H1 (cell line): ENCODE measurements around the gene CXCL16. TPM values are rescaled to one million over a fixed set of nuclear protein-coding genes. Genes with fewer than 3 reads are reported as not detected.
"Not testable (repeated sequence)": the region's sequence is repeated elsewhere in the genome, so short reads cannot be mapped to it uniquely, and the experiment has no call there.

Experiments
- CTCF ChIA-PET: fragments of 300-600 bp; sonication (Branson Sonifier 250); formaldehyde crosslinking; loops from one replicate; lab custom pipeline; 2021; ENCODE audit not compliant: partially characterized antibody; lab: Charles Lee
- POLR2A ChIA-PET: fragments of 300-600 bp; sonication (Branson Sonifier 250); formaldehyde crosslinking; loops from one replicate; lab custom pipeline; 2021; ENCODE audit warnings: inconsistent platforms; ENCODE audit not compliant: partially characterized antibody; lab: Charles Lee
- DNase-seq, 2 experiments: peaks; one replicate each; pipeline versions ENCODE4 v3.0.0 to v3.0.0-alpha.2; 2010 to 2022; ENCODE audit warnings: low spot score in 2 of 2, low read depth in 1 of 2, mixed read lengths in 1 of 2
- FAIRE-seq: peaks from 2 replicates; lab custom pipeline; 2011; peaks lifted over from hg19 to GRCh38; lab: Jason Lieb, UNC
- H2AFZ ChIP-seq: 2 replicates; pipeline ENCODE4 v1.8.1; 2012; ENCODE audit warnings: low read length, inconsistent platforms
- H2AK5ac ChIP-seq: 2 replicates; pipeline ENCODE4 v1.6.1; 2013; ENCODE audit warnings: low read depth, low read length
- H2BK120ac ChIP-seq: replicated peaks from 2 replicates; pipeline ENCODE3; 2013; ENCODE audit warnings: low read depth, low read length, inconsistent platforms
- H2BK12ac ChIP-seq: 2 replicates; pipeline ENCODE4 v1.6.1; 2013; ENCODE audit warnings: low read depth, low read length
- H2BK15ac ChIP-seq: 2 replicates; pipeline ENCODE4 v1.6.1; 2013; ENCODE audit warnings: low read length
- H2BK20ac ChIP-seq: 2 replicates; pipeline ENCODE4 v1.6.1; 2013; ENCODE audit warnings: low read length
- H2BK5ac ChIP-seq: 2 replicates; pipeline ENCODE4 v1.6.1; 2013; ENCODE audit warnings: low read depth, low read length
- H3K14ac ChIP-seq: 2 replicates; pipeline ENCODE4 v1.6.1; 2013; ENCODE audit warnings: inconsistent platforms; ENCODE audit not compliant: insufficient read length
- H3K18ac ChIP-seq: 2 replicates; pipeline ENCODE4 v1.6.1; 2013; ENCODE audit warnings: low read length; ENCODE audit errors: extremely low read depth
- H3K23ac ChIP-seq: 2 replicates; pipeline ENCODE4 v1.6.1; 2013; ENCODE audit warnings: inconsistent platforms; ENCODE audit not compliant: insufficient read length
- H3K23me2 ChIP-seq: 2 replicates; pipeline ENCODE4 v1.6.1; 2013; ENCODE audit warnings: low read depth, low read length
- H3K27ac ChIP-seq: 2 replicates; pipeline ENCODE4 v1.6.1; 2011; ENCODE audit warnings: low read depth, low read length, inconsistent platforms
- H3K27me3 ChIP-seq, 4 experiments: replicated peaks in 1 of 4; 1 replicate in 1 of 4; 2 replicates in 3 of 4; pipeline versions ENCODE4 v1.6.1 to v1.8.1; 2011 to 2013; ENCODE audit warnings: low read length in 3 of 4, mild to moderate bottlenecking in 3 of 4, inconsistent platforms in 2 of 4, mixed read lengths in 2 of 4, moderate library complexity in 1 of 4; ENCODE audit not compliant: control insufficient read depth in 3 of 4, insufficient read depth in 3 of 4; ENCODE audit errors: extremely low read depth in 1 of 4
- H3K36me3 ChIP-seq, 4 experiments: 2 replicates each; pipeline versions ENCODE4 v1.6.1 to v1.8.1; 2011 to 2013; ENCODE audit warnings: mild to moderate bottlenecking in 4 of 4, low read length in 3 of 4, moderate library complexity in 2 of 4, control low read depth in 1 of 4, inconsistent platforms in 1 of 4; ENCODE audit not compliant: insufficient read depth in 4 of 4, control insufficient read depth in 2 of 4
- H3K4ac ChIP-seq: replicated peaks from 2 replicates; pipeline ENCODE3; 2013; ENCODE audit warnings: low read length, low read depth, mixed read lengths, inconsistent platforms; ENCODE audit not compliant: insufficient read length
- H3K4me1 ChIP-seq, 4 experiments: replicated peaks in 1 of 4; 1 replicate in 1 of 4; 2 replicates in 3 of 4; pipeline versions ENCODE4 v1.6.1 to v1.8.1; 2011 to 2013; ENCODE audit warnings: low read length in 3 of 4, inconsistent platforms in 2 of 4, mixed read lengths in 1 of 4; ENCODE audit not compliant: insufficient read depth in 4 of 4, control insufficient read depth in 3 of 4
- H3K4me2 ChIP-seq, 2 experiments: 2 replicates each; pipeline versions ENCODE4 v1.6.1 to v1.8.1; 2011 to 2013; ENCODE audit warnings: low read depth in 2 of 2, low read length in 2 of 2, control low read depth in 1 of 2, inconsistent platforms in 1 of 2, mild to moderate bottlenecking in 1 of 2; ENCODE audit not compliant: insufficient read depth in 1 of 2
- H3K4me3 ChIP-seq, 4 experiments: fragments of 200-600, 300-600 bp in 1 of 4; sonication (generic), shearing (Covaris generic), sonication (Bioruptor Twin) in 1 of 4; 2 replicates each; pipeline versions ENCODE4 v1.5.1 to v1.8.1; 2011 to 2016; ENCODE audit warnings: low read length in 4 of 4, low read depth in 3 of 4, control low read depth in 2 of 4, inconsistent platforms in 2 of 4, mild to moderate bottlenecking in 2 of 4, mixed read lengths in 1 of 4, moderate library complexity in 1 of 4; ENCODE audit not compliant: insufficient read depth in 2 of 4; ENCODE audit errors: extremely low read depth in 1 of 4
- H3K56ac ChIP-seq: replicated peaks from 2 replicates; pipeline ENCODE3; 2013; ENCODE audit warnings: low read depth, mild to moderate bottlenecking, mixed read lengths, low read length, inconsistent platforms; ENCODE audit not compliant: insufficient read length
- H3K79me1 ChIP-seq: 2 replicates; pipeline ENCODE4 v1.6.1; 2013; ENCODE audit warnings: low read depth, low read length, control low read depth
- H3K79me2 ChIP-seq, 2 experiments: 2 replicates each; pipeline versions ENCODE4 v1.6.1 to v1.8.1; 2012 to 2013; ENCODE audit warnings: low read length in 2 of 2, mild to moderate bottlenecking in 2 of 2, inconsistent platforms in 1 of 2; ENCODE audit not compliant: insufficient read depth in 2 of 2, control insufficient read depth in 1 of 2
- H3K9ac ChIP-seq, 4 experiments: replicated peaks in 1 of 4; 1 replicate in 1 of 4; 2 replicates in 3 of 4; pipeline versions ENCODE4 v1.6.1 to v1.8.1; 2011 to 2013; ENCODE audit warnings: low read depth in 3 of 4, low read length in 3 of 4, control low read depth in 2 of 4, mild to moderate bottlenecking in 2 of 4, moderate library complexity in 2 of 4, inconsistent platforms in 1 of 4; ENCODE audit errors: extremely low read depth in 1 of 4
- H3K9me3 ChIP-seq, 2 experiments: 2 replicates each; pipeline versions ENCODE4 v1.6.1 to v1.8.1; 2012 to 2013; ENCODE audit warnings: mild to moderate bottlenecking in 2 of 2, moderate library complexity in 2 of 2, control low read depth in 1 of 2, inconsistent platforms in 1 of 2, low read depth in 1 of 2, low read length in 1 of 2, mixed read lengths in 1 of 2; ENCODE audit not compliant: insufficient read depth in 2 of 2
- H4K20me1 ChIP-seq, 2 experiments: replicated peaks in 1 of 2; 2 replicates each; pipeline versions ENCODE3 to v1.8.1; 2011 to 2013; ENCODE audit warnings: inconsistent platforms in 2 of 2, low read length in 2 of 2, mild to moderate bottlenecking in 1 of 2; ENCODE audit not compliant: insufficient read depth in 2 of 2, control insufficient read depth in 1 of 2
- H4K5ac ChIP-seq: 2 replicates; pipeline ENCODE4 v1.6.1; 2013; ENCODE audit warnings: low read length, low read depth, mixed read lengths, inconsistent platforms; ENCODE audit not compliant: insufficient read length
- H4K8ac ChIP-seq: 2 replicates; pipeline ENCODE4 v1.8.0; 2013; ENCODE audit warnings: mild to moderate bottlenecking, moderate library complexity, low read length, inconsistent platforms; ENCODE audit not compliant: insufficient read depth; ENCODE audit errors: extremely low read depth
- H4K91ac ChIP-seq: replicated peaks from 2 replicates; pipeline ENCODE3; 2013; ENCODE audit warnings: low read length, mixed read lengths, inconsistent platforms; ENCODE audit not compliant: insufficient read length
- CTCF ChIP-seq, 3 experiments: IDR thresholded peaks; 1 replicate in 2 of 3; 2 replicates in 1 of 3; pipeline versions ENCODE4 v1.5.1 to v1.6.1; 2011; ENCODE audit warnings: low read length in 3 of 3, mild to moderate bottlenecking in 3 of 3, inconsistent platforms in 2 of 3, low read depth in 1 of 3, moderate library complexity in 1 of 3; ENCODE audit not compliant: insufficient read depth in 1 of 3; ENCODE audit errors: control extremely low read depth in 1 of 3
- RAD21 ChIP-seq, 2 experiments: IDR thresholded peaks in 1 of 2; conservative IDR thresholded peaks in 1 of 2; 2 replicates each; pipeline ENCODE4 v1.6.1; 2011; ENCODE audit warnings: low read depth in 2 of 2, low read length in 2 of 2, improper control_type of control experiment in 1 of 2, inconsistent platforms in 1 of 2, mild to moderate bottlenecking in 1 of 2, moderate library complexity in 1 of 2
- WGBS, 2 experiments: shearing (Covaris generic) in 1 of 2; methylation state at CpG; one replicate each; pipeline versions ENCODE4 v1.1.6 to v1.1.7; 2013 to 2015; ENCODE audit warnings: low lambda C conversion rate in 2 of 2, mixed read lengths in 2 of 2, inconsistent platforms in 1 of 2, low coverage in 1 of 2, missing lambda C conversion rate in 1 of 2; ENCODE audit not compliant: insufficient replicate concordance in 2 of 2, insufficient coverage in 1 of 2, insufficient read length in 1 of 2; ENCODE audit errors: extremely low coverage in 1 of 2, missing lambda C conversion rate in 1 of 2; 5-methylcytosine and 5-hydroxymethylcytosine counted together
- polyA plus RNA-seq, 7 experiments: library from polyadenylated mRNA; depleted of rRNA in 3 of 7; stranded (reverse) in 5 of 7; unstranded in 2 of 7; fragments of >200 nt in 5 of 7; fragments of 200-250 nt in 2 of 7; gene quantifications; 1 replicate in 5 of 7; 2 replicates in 1 of 7; 4 replicates in 1 of 7; pipeline versions ENCODE4 v1.2.1 to v1.2.3, GENCODE V29; 2011 to 2013; ENCODE audit warnings: missing spikeins in 2 of 7, mixed read lengths in 2 of 7
- total RNA-seq: library from RNA; stranded (reverse); fragmentation: NEBNext Ultra II Directional; extraction: Animal tissue kit (Norgen Biotek cat#: 25700); gene quantifications from 2 replicates; pipeline ENCODE4 v1.2.1, GENCODE V29; 2021

The CXCL16 gene
- total and polyA plus RNA-seq, 2 of the 8 experiments (the other 6 are each of a cell fraction or from before 2014, with no cell fraction given) = 3.5 to 4.8 TPM

GRCh38 chr17:4699401-4700056 is 40.2 kb downstream of the CXCL16 start:
- not testable (repeated sequence) for H3K23me2 ChIP-seq, H2AK5ac ChIP-seq, H3K56ac ChIP-seq, H4K91ac ChIP-seq, H3K4ac ChIP-seq, H3K4me2 ChIP-seq, H3K27ac ChIP-seq, DNase-seq, H2BK120ac ChIP-seq, H3K4me1 ChIP-seq, FAIRE-seq, H2BK15ac ChIP-seq, H4K5ac ChIP-seq, H3K79me1 ChIP-seq, H3K9me3 ChIP-seq, H3K18ac ChIP-seq, H3K27me3 ChIP-seq, H3K14ac ChIP-seq, H3K36me3 ChIP-seq, H2BK5ac ChIP-seq, H3K4me3 ChIP-seq, H2BK12ac ChIP-seq, H3K23ac ChIP-seq, H3K9ac ChIP-seq, H2BK20ac ChIP-seq, H2AFZ ChIP-seq, H4K8ac ChIP-seq
- peaks cover 47 to 93% of the 10 kb centered on the region in 2 experiments for H3K79me2 ChIP-seq
- peaks cover 10 to 18% of the 10 kb centered on the region in 2 experiments for H4K20me1 ChIP-seq
- TF ChIP-seq CTCF (IDR thresholded peaks at IDR 0.05; ENCODE audit: control extremely low read depth in 1 of 3, insufficient read depth in 1 of 3, low read depth in 1 of 3, low read length in 3 of 3) = peak in 1 of 3 experiments; percentile 19; a peak in 1 of 4 replicates
- peak in 1 of 2 experiments; percentile 19; a peak in 1 of 4 replicates for TF ChIP-seq RAD21 (IDR thresholded peaks at IDR 0.05 in 1 of 2, conservative IDR thresholded peaks at IDR 0.05 in 1 of 2; ENCODE audit: low read depth in 2 of 2, low read length in 2 of 2)
- ChIA-PET POLR2A (interaction anchor here (0.7 to 1.3 kb wide), 2 partner anchors 21 to 250 kb away, joined by 3 to 6 read pairs; no protein-coding TSS in a partner anchor), CTCF (interaction anchor here (0.6 kb wide), 1 partner anchor 272 kb away, joined by 3 read pairs; no protein-coding TSS in a partner anchor)
- 88% methylated on average over 12 of the region's 13 CpGs; no CpG with 5 or more reads in 1 of the 2 experiments for WGBS, 2 experiments
